ENCODE results near the gene ZBTB44.
"Not testable (repeated sequence)": the region's sequence is repeated elsewhere in the genome, so short reads cannot be mapped to it uniquely, and the experiment has no call there.

ZBTB44 gene

DNA sequence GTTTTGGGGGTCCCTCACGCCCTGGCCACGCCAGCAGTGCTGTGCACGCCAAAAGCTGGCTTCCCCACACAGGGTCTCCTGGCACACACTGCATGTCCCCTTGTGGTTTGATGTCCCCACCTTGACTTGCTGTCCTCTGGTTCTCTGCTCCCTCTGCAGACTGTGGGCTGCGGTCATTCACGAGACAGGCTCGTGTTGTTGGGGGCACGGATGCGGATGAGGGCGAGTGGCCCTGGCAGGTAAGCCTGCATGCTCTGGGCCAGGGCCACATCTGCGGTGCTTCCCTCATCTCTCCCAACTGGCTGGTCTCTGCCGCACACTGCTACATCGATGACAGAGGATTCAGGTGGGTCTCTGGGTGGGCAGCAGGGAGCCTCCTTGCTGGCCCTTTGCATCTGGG is 114.9 kb downstream of the ZBTB44 start:
- no peak for DNase-seq (ENCODE audit: low read depth in 3 of 3)

DNA sequence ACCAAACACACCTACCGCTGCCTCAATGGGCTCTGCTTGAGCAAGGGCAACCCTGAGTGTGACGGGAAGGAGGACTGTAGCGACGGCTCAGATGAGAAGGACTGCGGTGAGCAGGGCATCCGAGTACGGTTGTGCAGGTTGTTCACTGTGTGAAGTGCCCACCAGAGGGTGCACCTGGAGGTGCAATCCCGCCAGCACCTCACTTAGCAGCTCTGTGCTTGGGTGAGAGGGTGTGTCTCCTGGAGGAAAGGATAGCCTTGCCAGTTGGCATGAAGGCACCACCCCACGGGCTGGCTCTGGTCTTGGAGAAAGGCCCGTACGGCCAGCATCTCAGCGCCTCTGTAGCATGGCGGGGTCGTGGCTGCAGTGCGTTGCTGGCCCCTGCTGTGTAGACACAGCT is 115.8 kb downstream of the ZBTB44 start:
- DNase-seq (ENCODE audit: low read depth in 3 of 3): no peak

DNA sequence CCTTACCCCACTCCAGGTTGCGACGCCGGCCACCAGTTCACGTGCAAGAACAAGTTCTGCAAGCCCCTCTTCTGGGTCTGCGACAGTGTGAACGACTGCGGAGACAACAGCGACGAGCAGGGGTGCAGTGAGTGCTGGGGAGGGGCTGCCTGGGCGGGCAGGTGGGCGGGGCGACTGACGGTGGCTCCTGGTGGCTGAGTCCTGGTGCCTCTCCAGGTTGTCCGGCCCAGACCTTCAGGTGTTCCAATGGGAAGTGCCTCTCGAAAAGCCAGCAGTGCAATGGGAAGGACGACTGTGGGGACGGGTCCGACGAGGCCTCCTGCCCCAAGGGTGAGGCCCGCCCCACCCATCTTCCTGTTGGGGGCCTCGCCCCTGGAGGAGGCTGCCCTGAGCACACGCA is 116.4 kb downstream of the ZBTB44 start:
- no peak for DNase-seq (ENCODE audit: low read depth in 3 of 3)

DNA sequence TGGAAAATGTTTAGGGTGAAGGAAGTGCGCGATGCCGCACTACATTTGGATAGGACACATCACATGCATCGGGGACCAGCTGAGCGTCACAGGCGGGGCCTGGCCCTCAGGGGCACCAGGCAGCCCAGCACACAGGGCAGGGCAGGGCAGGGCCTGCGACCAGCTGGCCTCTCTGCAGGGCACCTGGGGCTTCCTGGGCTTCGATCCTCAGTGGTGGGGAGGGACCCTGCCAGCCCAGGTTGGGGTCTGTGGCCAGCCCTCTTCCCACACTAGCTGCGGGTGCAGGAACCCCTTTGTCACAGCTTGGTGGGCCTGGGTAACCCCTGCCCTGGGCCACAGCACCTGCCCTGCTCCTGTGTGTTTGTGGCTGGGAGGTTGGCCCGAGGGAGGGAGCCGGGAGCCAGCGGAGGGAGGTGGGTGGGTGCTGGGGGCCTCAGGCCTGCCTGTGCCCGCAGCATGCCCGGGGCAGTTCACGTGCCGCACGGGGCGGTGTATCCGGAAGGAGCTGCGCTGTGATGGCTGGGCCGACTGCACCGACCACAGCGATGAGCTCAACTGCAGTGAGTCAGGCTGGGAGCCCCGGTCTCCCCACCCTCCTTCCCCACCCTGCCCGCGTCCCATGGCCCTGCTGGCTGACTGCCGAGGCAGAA is 117.2 kb downstream of the ZBTB44 start:
- DNase-seq (ENCODE audit: low read depth in 3 of 3): no peak

DNA sequence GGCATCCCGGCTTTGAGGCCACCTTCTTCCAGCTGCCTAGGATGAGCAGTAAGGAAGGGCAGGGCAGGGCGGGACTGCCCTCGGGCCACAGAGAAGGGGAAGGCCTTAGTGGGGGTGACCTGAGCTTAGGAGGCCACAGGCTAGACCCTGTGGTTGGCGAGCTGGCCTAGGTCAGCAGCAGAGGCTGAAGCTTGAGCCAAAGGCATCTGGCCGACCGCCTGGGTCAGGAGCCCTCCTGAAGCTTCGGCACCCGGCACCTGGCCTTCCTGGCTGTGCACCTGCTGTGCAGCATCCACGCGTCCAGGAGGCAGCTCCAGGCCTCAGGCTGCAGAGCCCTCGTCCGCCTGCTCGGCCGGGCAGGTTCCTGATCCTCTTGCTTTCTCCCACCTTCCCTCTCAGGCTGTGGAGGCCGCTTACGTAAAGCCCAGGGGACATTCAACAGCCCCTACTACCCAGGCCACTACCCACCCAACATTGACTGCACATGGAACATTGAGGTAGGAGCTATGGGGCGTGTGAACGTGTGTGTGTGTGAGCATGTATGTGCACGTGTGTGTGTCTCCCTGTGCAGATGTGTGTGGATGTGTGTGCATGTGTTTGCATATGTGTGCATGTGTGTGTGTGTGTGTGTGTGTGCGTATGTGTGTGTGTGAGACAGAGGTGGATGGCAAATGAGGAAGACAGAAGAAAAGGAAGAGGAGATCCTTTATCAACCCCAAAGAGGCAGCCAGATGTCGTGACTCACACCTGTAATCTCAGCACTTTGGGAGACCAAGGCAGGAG is 120.3 kb downstream of the ZBTB44 start:
- no peak for DNase-seq (ENCODE audit: low read depth in 3 of 3)

DNA sequence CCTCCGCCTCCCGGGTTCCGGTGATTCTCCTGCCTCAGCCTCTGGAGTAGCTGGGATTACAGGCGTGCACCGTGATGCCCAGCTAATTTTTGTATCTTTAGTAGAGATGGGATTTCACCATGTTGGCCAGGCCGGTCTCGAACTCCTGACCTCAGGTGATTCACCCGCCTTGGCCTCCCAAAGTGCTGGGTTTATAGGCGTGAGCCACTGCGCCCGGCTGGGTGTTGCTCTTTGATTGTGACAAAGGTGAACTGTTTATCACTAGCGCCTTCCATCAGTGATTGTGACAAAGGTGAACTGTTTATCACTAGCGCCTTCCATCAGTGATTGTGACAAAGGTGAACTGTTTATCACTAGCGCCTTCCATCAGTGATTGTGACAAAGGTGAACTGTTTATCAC is 121.2 kb downstream of the ZBTB44 start:
- not testable (repeated sequence) for DNase-seq (ENCODE audit: low read depth in 3 of 3)

DNA sequence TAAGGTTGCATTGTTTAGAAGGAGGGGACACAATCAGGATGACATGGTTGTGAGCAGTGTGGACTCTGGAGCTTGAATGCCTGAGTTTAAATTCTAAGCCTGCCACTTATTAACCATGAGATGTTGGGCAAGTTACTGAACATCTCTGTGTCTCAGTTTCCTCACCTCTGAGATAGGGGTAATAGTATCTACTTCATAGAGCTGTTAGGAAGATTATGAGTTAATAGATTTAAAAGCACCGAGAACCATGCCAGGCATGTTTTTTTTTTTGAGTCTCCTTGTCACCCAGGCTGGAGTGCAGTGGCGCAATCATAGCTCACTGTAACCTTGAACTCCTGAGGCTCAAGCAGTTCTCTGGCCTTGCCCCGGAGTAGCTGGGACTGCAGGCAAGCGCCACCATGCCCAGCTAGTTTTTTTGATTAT is 121.9 kb downstream of the ZBTB44 start:
- no peak for DNase-seq (ENCODE audit: low read depth in 3 of 3)

DNA sequence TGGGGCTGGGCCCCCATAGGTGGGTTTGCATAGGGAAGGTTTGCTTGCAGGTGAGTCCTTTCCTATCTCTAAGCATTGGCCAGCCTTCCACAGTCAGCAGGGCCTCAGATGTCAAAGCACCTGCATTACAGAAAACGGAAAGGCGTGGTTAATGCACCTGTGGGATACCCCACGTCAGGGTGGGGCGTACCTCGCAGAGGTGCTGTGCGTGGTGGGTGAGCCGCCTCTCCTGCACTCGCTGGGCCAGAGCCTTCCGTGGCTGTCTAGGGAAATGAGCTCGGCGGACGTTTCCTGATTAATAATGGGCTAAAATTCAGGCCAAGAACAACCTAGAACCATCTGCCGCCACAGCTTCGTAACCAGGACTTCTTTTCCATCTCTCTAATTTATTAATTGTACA is 122.8 kb downstream of the ZBTB44 start:
- DNase-seq (ENCODE audit: low read depth in 3 of 3): no peak

DNA sequence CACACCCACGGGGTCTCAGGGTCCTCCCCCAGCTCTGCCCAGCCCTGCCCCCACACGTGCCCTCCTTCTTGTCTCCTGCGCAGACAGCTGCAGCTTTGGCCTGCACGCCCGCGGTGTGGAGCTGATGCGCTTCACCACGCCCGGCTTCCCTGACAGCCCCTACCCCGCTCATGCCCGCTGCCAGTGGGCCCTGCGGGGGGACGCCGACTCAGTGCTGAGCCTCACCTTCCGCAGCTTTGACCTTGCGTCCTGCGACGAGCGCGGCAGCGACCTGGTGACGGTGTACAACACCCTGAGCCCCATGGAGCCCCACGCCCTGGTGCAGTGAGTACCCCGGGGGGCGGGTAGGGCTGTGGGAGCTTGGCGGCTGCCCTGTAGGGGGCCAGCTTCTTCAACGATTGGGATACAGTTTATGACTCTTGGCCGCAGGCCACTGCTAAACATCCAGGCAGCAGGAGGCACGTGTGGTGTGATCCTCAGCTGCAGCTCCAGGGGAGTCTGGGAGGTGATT is 124.3 kb downstream of the ZBTB44 start:
- DNase-seq (ENCODE audit: low read depth in 3 of 3): no peak

DNA sequence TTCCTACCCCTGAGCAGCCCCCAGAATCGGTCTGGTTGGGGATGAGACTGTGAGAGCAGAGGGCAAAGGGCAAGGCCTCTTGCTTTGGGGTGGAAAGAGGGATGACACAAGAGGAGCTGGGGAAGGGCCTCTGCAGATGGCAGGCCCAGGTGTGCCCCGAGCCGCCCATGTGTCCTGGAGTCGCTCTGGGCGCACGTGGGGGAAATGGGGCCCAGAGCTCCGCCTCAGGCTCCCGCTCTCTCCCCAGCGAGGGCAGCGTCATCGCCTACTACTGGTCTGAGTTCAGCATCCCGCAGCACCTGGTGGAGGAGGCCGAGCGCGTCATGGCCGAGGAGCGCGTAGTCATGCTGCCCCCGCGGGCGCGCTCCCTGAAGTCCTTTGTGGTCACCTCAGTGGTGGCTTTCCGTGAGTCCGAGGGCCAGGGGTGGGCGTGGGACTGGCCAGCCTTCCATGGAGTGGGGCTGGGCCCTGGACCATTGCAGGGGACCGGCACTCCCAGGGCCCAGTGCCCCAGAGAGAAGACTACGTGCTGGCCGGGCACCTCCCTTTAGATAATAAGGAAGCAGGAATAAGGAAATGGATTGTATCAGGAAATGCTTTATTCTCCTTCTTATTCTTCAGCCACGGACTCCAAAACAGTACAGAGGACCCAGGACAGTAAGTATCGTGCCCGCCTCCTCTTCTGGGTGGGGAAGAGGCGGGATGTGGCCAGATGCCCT is 125.1 kb downstream of the ZBTB44 start:
- DNase-seq (ENCODE audit: low read depth in 3 of 3): no peak

DNA sequence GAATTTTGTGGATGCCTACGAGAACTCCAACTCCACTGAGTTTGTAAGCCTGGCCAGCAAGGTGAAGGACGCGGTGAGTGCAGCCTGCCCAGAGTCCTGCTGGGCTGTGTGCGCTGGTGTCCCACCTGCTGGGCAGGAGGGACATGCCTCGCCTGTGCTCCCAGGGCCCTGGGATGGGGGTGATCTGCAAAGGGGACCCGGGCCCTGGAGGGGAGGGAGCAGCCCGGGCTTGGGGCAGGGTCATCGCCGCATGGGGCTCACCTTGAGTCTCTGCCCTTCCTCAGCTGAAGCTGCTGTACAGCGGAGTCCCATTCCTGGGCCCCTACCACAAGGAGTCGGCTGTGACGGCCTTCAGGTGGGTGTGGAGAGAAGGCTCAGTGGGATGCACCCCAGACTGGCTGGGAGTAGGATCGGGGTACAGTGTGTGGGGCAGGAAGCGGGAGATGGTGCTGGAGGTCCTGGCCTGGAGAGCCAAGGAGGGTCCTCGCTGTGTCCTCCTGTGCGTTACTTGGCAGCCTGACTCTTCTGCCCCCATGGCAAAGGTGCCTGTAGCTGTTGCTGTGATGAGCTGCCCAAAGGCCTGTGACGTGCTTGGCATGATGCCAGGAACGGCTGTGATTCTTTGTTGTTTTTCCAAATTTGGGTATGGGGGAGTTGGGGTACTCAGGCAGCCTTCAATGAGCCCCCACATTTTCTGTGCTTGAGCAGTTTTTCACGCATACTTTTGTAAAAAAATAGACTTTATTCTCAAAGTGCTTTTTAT is 126.0 kb downstream of the ZBTB44 start:
- no peak for DNase-seq (ENCODE audit: low read depth in 3 of 3)

DNA sequence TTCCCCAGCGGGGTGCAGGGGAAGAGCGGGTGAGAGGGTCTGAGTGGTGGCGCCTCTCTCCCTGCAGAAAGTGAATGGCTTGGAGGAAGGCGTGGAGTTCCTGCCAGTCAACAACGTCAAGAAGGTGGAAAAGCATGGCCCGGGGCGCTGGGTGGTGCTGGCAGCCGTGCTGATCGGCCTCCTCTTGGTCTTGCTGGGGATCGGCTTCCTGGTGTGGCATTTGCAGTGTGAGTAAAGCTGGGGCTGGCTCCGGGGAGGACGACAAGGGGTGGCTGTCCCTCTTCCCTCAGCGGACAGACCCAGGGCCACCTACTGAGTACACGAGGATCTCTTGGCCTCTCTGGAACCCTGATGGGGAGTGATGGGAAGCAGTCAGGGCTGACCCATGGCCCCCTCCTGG is 126.7 kb downstream of the ZBTB44 start:
- DNase-seq (ENCODE audit: low read depth in 3 of 3): no peak

DNA sequence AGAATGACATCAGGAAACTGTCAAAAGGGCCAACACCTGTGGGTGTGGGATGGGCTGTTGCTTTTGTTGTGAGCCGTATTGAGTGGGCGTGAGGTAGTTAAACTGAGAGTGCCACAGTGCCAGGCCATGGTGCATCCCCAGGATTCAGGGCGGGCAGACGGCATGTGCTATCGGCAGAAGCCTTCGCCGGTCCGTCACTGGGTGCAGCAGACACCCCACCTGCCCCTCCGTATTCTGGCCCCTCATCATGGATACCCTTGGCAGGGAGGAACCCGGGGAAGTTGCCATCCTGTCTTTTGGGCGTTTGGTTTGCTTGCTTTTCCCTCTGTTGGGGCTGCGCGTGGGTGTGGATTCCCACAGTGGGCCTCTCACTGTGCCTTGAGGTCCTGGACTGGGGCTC is 127.6 kb downstream of the ZBTB44 start:
- DNase-seq (ENCODE audit: low read depth in 3 of 3): no peak

DNA sequence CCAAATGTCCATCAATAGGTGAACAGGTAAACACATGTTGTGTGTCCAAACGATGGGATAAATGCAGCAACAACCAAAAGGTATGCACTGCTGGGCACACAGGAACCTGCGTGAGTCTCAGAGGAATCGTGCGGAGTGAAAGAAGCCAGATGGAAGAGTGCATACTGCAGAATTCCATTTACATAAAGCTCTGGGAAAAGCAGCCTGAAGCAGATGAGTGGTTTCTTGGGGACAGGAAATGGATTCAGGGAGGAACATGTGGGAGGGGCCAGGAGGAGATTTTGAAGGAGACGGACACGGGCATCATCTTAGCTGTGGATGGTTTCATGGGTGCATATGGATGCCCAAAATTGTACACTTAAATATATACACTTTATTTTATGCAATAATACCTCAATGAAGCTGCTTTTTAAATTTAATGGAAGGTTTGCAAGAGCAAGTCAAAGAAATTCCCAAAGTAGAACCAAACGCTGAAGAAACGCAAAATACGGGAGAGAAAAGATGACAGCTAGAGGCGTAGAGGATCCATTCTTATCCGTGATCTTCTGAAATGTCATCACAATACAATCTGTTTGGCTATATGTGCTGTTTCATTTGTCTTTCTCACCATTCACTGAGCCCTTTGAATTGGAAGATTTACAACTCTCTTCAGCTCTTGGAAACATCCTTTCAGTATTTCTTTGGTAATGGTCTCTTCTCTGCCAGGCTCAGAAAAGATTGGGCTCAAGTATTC is 130.7 kb downstream of the ZBTB44 start:
- DNase-seq (ENCODE audit: low read depth in 3 of 3): no peak

DNA sequence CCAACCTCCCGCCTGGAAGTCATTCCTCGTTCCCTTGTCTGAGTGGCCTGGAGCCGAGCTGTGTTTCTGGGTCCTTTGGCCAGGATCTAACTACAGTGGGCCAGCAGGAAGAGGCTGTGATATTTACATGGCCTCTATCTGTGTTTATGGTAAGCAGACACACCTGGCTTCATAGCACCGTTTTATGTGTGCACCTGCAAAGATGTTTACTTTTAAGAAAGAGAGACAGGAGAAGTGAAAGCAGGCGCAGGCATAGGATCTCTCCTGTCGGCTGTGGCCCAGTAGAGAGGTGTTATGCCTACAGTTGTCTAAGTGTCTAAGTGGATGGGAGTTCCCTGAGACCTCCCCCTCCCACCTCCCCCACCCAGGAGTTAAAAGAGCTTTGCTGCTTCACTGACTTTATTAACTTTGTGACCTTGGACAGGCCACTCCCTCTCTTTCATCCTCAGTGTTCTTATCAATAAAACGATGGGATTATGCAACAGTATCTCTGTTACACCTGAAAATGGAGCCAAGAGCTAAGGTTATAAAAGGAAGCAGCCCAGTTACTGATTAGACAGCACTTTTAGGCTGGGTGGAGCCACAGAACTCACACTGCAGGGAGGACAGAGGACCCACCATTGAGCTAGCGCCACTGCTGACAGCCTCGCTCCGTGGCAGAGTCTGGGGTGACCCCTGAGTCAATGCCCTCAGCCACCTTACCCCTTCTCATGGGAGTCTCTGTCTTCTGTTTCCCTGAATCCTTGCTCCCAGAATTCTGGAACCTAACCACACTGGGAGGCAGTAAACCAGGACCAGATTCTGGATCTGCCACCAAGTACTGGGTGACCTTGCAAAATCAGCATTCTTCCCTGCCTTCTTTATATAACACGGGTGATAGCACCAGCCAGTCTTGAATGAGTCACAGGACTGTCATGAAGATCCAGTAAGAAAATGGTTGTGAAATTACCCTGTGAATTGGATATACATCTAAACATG is 133.1 kb downstream of the ZBTB44 start:
- DNase-seq (ENCODE audit: low read depth in 3 of 3): no peak

DNA sequence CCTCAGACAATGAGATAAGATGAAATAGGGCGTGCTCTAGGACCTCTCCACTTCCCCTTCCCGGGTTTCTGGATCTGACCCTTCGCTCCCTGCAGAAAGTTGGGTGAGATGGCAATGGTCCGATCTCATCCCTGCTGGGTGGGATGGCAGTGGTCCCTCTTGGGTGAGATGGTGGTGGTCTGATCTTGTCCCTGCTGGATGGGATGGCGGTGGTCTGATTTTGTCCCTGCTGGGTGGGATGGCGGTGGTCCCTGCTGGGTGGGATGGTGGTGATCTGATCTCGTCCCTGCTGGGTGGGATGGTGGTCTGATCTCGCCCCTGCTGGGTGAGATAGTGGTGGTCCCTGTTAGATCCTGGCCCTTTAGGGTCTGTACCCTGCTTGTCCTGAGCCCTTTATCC is 133.8 kb downstream of the ZBTB44 start:
- DNase-seq (ENCODE audit: low read depth in 3 of 3): no peak

DNA sequence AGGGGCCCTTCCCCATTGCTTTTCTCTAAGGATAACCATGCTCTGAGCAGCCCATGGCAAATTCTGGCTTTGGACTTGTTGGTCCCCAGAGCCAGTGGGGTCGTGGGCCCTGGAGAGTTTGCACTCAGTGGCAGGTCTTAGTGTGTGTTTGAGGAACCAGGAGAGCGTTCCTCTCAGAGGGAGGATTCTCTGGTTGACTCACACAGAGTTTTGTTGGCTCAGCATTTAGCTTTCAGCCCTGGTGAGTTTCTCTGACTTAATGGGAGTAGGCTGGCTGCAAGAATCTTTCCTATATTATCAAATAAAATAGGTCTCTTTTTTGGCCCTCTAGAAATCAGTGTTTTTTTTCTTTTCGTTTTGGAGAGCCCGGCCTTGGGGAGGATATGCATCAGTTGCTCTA is 134.2 kb downstream of the ZBTB44 start:
- DNase-seq (ENCODE audit: low read depth in 3 of 3): no peak

DNA sequence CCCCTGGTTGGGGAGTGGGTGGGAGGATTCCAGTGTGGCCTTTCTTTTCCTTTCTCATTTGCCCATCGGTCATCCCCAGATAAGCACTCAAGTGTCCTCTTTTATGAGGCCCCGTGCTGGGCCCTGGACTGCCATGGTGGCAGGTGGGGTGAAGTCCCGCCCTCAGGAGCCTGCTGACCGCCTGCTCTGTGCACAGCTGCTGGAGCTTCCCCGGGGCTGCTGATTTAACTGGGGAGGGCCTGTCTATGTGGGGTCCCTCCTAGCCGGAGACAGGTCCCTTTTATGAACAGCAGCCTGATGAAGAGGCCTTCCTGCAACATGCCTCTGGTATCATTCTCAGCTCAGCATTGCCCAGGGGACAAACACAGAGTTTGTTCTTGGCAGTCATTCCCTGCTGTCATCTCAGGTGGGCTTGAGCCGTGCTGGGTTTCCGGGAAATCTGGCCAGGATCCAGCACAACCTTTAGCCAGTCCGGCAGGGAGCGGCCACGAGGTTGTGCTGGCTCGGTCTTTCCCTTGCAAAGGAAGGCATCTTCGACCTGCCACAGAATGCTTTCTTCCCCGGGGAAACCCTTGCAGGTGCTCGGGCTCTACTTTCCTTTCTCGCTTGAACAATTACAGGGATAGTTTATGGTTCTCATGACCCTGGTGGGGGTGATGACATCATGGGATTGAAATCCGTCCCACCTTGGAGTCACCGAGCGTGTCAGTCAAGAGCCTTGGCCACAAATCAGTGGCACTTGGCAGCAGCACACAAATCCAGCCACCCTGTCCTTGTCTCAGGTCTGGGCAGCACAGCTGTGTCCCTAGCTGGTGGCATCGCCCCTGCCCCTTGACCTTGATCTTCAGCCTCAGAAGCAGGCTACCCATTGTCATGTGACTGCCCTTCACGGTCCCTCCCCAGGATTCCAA is 135.1 kb downstream of the ZBTB44 start:
- DNase-seq (ENCODE audit: low read depth in 3 of 3): no peak
